ENCODE data around the gene P2RY6. TPM values are rescaled to one million over a fixed set of nuclear protein-coding genes. Genes with fewer than 3 reads are reported as not detected.

P2RY6 gene
- total RNA-seq: 1 to 10 TPM; 1.9 to 4.3 (median 2.8) TPM
- long read RNA-seq, donor 1, partial matches to known transcripts: 0 of 7 reads
- long read RNA-seq, donor 1, other reads (novel, unspliced or antisense): 3 of 7 reads
- long read RNA-seq, donor 2, partial matches to known transcripts: 0 of 4 reads
- long read RNA-seq, donor 2, other reads (novel, unspliced or antisense): 1 of 4 reads

DNA sequence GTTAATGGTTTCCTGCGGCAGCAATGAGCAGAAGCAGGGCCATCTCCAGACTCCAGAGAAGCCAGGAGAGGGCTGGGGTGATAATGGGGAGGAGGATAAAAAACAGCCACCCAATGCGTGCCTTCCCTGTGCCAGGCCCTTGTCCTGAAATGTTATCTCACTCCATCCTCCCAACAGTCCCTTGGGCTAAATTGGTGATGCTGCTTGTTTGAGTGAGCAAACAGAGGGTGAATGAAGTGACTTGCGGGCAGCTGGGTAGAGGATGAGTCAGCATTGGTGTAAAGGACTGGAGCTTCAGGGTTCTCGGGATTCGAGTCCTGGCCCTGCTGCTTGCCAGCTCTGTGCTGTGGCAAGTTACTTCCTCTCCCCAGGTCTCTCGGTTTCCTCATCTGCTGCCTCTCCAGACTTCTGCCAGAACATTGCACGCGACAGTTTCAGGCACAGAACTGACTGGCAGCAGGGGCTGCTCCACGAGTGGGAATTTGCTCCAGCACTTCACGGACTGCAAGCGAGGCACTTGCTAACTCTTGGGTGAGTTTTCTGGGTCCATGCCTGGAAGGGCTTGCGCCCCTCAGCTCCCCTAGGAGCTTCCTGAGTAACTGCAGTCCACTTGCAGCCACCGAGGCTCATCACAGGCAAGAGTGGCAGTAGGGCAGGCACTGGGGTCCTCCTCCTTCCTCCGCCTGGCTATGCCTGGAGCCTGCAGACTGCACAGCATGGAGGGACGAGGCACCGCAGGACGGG lies at the start of gene P2RY6:
Gene P2RY6, plus strand, starts transcription at position 403 of the 744 bp plus-strand sequence. CDS start 24,181 bp downstream, outside the sequence.
- intact Hi-C loops (cut with DNase I, micrococcal nuclease): no loop called here
- no peaks in the 10 kb centered on the region for H3K36me3 ChIP-seq (ENCODE audit: low read depth)
- TF ChIP-seq, protein P1, sequence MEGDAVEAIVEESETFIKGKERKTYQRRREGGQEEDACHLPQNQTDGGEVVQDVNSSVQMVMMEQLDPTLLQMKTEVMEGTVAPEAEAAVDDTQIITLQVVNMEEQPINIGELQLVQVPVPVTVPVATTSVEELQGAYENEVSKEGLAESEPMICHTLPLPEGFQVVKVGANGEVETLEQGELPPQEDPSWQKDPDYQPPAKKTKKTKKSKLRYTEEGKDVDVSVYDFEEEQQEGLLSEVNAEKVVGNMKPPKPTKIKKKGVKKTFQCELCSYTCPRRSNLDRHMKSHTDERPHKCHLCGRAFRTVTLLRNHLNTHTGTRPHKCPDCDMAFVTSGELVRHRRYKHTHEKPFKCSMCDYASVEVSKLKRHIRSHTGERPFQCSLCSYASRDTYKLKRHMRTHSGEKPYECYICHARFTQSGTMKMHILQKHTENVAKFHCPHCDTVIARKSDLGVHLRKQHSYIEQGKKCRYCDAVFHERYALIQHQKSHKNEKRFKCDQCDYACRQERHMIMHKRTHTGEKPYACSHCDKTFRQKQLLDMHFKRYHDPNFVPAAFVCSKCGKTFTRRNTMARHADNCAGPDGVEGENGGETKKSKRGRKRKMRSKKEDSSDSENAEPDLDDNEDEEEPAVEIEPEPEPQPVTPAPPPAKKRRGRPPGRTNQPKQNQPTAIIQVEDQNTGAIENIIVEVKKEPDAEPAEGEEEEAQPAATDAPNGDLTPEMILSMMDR (IDR thresholded peaks at IDR 0.05): no peak
- DNase-seq (no peak), ATAC-seq (peak; percentile 44)
- peaks cover 12% of the 10 kb centered on the region for H3K4me1 ChIP-seq (ENCODE audit: low read depth)
- H3K9me3 ChIP-seq: no peaks in the 10 kb centered on the region
- H3K4me3 ChIP-seq: no peak within 1 kb of the TSS

DNA sequence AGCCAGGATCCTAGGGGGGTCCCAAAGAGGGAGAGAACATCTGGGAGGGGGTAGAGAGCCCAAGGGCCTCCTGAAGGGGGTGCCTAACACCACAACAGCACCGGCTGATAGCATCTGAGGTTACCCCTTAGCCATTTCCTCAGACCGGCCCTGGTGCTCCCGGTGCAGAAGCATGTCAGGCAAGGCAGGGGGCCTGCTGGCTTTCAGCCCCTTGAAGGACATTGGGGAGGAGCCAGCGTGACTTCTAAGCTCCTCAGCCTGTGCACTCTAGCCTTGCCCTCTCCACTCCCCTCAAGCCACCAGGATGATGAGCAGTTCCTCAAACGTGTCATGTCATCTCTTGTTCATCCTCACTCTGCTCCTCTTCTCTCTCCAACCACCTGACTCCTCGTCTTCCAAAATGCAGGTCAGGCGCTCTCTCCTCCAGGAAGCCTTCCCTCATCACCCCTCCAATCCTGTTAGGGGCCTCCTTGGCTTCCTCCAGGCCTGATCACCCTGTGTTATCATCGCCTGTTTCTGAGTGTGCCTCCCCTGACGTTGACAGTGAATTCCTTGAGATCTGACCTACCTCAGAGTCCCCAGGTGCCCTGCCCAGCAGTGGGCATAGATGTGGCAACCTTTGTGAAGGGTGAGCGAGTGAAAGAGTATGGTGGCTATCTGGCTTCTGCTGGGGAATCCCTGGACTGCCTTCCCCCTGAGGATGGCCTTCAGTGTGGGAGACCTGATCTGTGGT lies 48.0 kb upstream of the P2RY6 start:
- no peak overlapping the region for H3K4me3 ChIP-seq
- DNase-seq (peak in 2 of 3 donors; percentile 9 to 11), ATAC-seq (no peak)
- no peaks in the 10 kb centered on the region for H3K36me3 ChIP-seq (ENCODE audit: low read depth)
- H3K9me3 ChIP-seq: no peaks in the 10 kb centered on the region
- intact Hi-C loops (cut with DNase I, micrococcal nuclease): no loop called here
- TF ChIP-seq, protein P1 (IDR thresholded peaks at IDR 0.05): no peak
- H3K4me1 ChIP-seq (ENCODE audit: low read depth): peaks cover 8% of the 10 kb centered on the region

DNA sequence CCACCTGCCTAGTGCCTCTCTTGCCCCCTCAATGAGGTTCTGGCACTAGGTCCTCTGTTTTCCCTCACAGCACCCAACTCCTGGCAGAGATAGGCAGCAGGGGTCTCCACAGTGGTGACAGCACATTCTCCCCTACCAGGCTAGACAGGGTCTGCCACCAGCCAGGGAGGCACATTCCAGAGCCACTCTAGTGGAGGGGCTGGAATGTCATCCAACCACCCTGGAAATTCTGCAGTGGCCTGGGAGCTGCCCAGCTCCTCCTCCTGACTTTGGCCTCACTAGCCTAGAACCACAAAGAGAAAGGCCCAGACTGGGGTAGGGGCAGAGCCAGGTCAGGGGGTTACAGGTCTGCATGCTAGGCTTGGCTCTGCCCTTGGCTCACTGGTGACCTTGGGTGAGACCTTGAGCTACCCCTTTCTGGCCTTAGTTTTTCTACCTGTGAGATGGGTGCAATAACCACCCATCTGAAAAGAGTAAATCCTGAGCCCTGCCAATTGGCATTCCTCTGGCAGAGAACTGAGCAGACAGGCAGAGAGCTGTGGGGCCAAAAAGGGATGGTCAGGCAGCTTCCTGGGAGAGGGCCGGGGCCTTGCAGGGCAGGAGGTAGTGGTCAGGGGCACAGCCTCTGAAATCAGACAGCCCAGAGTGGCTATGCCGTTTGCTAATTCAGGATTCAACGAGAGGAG lies 47.0 kb upstream of the P2RY6 start:
- TF ChIP-seq, protein P1 (IDR thresholded peaks at IDR 0.05): no peak
- DNase-seq (peak in 2 of 3 donors; percentile 9 to 17), ATAC-seq (no peak)
- H3K36me3 ChIP-seq (ENCODE audit: low read depth): no peaks in the 10 kb centered on the region
- peaks cover 2% of the 10 kb centered on the region for H3K4me1 ChIP-seq (ENCODE audit: low read depth)
- no peak overlapping the region for H3K4me3 ChIP-seq
- no peaks in the 10 kb centered on the region for H3K9me3 ChIP-seq
- intact Hi-C loops (cut with DNase I, micrococcal nuclease): no loop called here

GRCh38 chr11:73225851-73226250 lies 46.3 kb upstream of the P2RY6 start:
- Histone ChIP-seq H3K4me1 (ENCODE audit: low read depth) (peaks cover 2% of the 10 kb centered on the region), H3K4me3 (no peak overlapping the region), H3K36me3 (ENCODE audit: low read depth) (no peaks in the 10 kb centered on the region), H3K9me3 (no peaks in the 10 kb centered on the region)
- TF ChIP-seq, protein P1 (IDR thresholded peaks at IDR 0.05): no peak
- ATAC-seq: no peak
- peak in 1 of 3 donors; percentile 22 for DNase-seq
- intact Hi-C loops (cut with DNase I, micrococcal nuclease): no loop called here

DNA sequence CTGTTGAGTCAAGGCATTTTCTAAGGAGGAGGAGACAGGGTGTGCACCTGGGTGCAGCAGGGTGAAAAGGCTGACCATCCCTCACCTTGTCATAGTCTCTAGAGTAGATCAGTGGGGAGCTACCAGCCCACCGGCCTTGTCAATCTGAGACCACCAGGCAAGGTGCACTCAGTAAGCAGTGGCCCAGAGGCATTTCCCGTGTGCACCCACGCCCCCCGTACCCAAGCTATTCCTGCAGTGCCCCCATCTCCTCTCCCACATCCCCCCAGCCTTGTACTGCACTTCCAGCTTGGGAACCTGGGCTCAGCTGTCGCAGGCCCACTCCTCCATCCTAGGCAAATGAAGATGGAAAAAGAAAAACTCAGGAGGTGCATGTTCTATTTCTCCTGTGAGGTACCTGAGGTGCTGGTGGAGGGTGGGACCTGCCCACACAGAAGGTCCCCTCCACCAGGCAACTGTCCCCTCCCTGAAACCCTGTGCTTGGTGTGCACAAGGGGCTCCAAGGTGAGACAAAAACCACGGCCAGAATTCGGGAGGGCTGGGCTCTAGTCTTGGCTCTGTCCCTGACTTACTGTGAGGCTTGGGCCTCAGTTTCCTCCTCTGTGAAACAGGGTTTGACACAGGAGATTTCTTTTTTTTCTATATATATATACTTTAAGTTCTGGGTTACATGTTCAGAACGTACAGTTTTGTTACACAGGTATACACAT lies 45.7 kb upstream of the P2RY6 start:
- Histone ChIP-seq H3K4me1 (ENCODE audit: low read depth) (peaks cover 2% of the 10 kb centered on the region), H3K9me3 (no peaks in the 10 kb centered on the region), H3K36me3 (ENCODE audit: low read depth) (no peaks in the 10 kb centered on the region), H3K4me3 (no peak overlapping the region)
- no peak for ATAC-seq
- intact Hi-C loops (cut with DNase I, micrococcal nuclease): no loop called here
- peak in 1 of 3 donors; percentile 13 for DNase-seq
- TF ChIP-seq, protein P1 (IDR thresholded peaks at IDR 0.05): no peak

All from mucosa of descending colon (tissue), 3 donors.